GM20431 (cell line): ENCODE measurements around the gene TNFRSF9.
"Not testable (repeated sequence)": the region's sequence is repeated elsewhere in the genome, so short reads cannot be mapped to it uniquely, and the experiment has no call there.

ENCODE experiments used
- in situ Hi-C: fragments of 300-500 bp; cut with MseI, MboI; formaldehyde crosslinking; loops from one replicate; pipeline ENCODE4 v1.15.0; 2020; ENCODE audit warnings: low sequenced_read_pairs; ENCODE audit not compliant: unreplicated experiment

The TNFRSF9 gene

DNA sequence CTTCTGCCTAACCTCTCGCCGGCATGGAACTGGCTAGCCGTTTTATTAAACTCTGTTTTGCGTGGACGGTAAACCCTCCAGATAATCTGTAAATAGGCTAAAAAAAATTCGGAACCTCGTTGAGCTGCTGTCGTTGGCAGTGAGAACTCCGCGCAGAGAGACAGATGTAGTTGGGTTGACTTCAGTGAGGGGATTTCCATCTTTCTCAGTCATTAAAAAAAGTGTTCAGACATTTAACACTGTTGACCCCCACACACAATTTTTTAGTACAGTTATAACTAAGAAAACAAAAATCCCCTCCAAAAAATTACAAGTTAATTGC is 21.3 kb upstream of the TNFRSF9 start:
- in situ Hi-C loops, result no loop called here

GRCh38 chr1:7961216-7962013 is 20.8 kb upstream of the TNFRSF9 start, which contains the start of gene PARK7:
Gene PARK7 (plus strand): TSS chr1:7961711. CDS start chr1:7962786, 1,075 bp downstream.
- in situ Hi-C loops, result no loop called here

- in situ Hi-C loops, result no loop called here
Observed at GRCh38 chr1:7960867-7961215, 20.2 kb upstream of the TNFRSF9 start.

DNA sequence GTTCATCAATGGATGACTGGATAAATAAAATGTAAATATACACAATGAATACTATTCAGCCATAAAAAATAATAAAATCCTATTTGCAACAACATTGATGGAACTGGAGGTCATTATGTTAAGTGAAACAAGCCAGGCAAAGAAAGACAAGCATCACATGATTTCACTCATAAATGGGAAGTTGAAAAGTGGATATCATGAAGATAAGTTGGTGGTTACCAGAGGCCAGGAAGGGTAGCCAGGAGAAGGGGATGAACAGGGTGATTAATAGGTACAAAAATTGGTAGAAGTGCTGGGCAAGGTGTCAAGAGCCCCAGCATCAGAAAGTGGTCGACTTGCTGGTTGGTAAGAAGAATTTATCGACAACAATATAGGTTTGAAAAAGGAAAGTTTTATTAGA is 19.5 kb upstream of the TNFRSF9 start:
- in situ Hi-C loops, result no loop called here

DNA sequence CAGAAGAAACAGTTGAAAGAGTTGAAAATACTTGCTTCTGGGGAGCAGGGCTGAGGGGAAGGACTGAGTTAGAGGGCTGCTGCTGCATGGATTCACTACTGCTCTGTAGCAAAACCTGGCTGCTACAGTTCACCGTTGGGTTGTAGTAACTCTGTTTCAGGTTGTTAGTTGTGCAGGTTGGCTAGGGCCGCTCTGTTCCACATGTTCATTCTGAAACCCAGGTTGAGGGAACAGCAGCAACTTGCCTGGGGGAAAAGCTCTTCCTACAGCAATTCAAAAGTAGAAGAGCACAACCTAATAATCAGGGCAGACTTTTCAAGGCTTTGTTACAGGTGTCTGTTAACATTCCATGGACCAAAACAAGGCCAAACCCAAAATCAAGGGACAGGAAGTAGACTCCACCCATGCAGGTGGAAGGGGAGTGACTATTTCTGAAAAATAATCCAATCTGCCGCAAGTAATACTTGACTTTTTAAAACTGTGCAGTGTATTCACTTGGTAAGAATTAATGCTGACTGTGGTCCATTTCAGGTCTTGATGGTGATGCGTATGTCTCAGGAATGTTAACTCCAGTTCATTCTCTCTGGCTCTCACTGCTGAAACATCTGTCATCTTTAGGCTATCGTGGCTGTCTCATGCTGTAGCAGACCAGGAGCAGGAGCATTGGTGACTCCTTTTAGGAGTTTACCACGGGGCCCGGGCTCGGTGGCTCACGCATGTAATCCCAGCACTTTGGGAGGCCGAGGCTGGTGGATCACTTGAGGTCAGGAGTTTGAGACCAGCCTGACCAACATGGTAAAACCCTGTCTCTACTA is 15.8 kb upstream of the TNFRSF9 start:
- in situ Hi-C loops, result no loop called here

DNA sequence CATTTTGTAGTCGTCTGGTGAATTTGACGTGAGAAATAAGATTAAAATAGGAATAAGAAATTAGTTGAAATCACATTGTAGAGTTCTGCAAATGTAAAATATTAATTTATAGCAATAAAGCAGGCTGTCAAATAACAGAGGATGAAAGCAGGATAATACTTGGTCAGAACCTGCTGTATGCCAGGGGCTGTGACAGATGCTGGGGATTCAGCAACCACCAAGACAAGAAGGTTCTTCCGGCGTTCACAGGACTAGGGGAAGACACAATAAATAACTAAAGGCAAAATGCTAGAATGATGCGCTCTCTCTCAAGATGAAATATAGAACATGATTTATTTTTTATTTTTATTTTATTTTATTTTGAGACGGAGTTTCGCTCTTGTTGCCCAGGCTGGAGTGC is 14.0 kb upstream of the TNFRSF9 start:
- in situ Hi-C loops, result no loop called here

GRCh38 chr1:7953850-7954609 is 13.4 kb upstream of the TNFRSF9 start:
- in situ Hi-C loops, result no loop called here

DNA sequence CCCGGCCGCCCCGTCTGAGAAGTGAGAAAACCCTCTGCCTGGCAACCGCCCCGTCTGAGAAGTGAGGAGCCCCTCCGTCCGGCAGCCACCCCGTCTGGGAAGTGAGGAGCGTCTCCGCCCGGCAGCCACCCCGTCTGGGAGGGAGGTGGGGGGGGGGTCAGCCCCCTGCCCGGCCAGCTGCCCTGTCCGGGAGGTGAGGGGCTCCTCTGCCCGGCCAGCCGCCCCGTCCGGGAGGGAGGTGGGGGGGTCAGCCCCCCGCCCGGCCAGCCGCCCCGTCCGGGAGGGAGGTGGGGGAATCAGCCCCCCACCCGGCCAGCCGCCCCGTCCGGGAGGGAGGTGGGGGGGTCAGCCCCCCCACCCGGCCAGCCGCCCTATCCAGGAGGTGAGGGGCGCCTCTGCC is 12.2 kb upstream of the TNFRSF9 start:
- in situ Hi-C loops, result not testable (repeated sequence)

DNA sequence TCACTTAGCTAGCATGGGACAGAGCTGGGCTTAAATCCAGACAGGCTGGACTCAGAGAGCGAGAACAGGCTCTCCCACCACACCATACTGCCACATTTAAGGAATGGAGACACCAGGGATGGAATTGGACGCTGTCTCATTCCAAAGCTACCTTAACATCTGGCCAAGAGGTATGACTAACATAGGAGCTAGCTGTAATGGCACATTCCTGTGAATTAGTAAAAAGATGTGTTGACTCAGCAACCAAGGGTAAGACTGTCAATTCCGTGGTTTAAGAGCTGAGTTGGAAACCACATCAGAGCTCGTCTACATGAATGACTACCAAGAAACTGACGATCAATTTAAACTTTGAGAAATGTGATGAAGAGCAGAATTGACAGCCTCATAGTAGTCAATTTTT is 8.3 kb upstream of the TNFRSF9 start:
- in situ Hi-C loops, result no loop called here

GRCh38 chr1:7943251-7943650 is 2.6 kb upstream of the TNFRSF9 start:
- in situ Hi-C loops, result no loop called here

DNA sequence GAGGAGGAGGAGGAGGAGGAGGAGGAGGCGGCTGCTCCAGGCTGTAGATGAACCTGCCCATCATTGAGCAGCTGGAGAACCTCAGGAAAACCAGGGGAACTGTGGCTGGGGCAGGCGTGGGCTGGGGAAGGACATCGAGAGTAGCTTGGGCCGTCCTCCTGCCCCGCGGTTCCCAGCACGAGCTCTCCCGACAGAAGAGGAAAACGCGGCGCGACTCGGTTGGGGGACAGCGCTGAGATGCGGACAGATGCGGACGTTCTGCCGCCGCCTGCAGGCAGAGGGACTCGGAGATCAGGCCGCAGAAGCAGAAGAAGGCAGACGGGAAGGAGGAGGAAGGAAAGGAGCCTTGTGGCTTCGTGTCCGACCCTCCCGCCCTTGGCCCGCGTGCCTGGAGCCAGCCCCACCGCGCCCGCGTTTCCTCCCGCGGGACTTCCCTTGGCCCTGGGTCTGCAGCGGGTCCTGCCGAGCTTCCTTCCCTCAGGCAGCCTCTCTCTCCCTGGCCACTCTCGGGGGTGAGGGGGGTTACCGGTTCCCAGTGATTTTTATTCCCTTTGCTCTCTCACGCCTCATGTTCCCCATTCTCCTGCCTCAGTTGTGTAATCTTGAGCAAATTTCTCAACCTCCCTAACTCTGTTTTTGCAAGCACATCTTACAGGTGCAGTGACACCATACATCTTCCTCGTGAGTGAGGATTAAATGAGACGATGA is 1.7 kb upstream of the TNFRSF9 start:
- in situ Hi-C loops, result no loop called here

GRCh38 chr1:7941437-7941793 is 776 bp upstream of the TNFRSF9 start:
- in situ Hi-C loops, result no loop called here

DNA sequence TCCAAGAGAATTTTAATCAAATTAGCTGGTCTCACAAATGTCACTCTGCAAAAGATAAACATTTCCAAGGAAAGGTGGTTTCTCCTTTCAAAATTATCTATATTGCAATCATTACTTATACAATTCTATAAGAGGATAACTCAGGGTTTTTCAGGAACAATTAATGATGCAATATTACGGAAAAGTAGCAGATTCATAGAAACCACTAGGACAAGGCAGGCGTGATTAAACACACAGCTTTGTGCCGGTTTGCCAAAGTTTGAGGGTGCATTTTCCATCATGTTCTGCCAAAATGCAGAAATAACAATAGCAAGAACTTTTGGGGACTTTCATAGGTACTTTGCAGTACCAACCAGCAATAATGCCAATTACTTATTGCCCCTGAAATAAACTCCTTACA is 605 bp downstream of the TNFRSF9 start:
- in situ Hi-C loops, result no loop called here

DNA sequence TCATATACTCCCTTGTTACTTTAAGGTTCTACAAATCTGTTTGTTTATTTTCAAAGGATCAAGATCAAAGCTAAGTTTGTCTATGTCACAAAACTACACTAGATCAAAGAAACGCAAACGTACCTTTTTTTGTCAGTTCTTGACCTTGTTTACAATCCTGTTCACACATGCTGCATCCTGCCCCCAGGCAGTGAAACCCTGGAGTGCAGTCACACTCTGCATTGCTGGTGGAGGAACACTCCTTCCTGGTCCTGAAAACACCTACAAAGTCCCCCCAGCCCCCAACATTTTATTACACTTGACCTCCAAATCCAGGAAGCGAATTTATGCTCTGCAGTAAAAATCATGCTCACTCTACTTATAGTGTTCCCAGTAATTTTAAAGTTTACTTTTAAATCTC is 2.6 kb downstream of the TNFRSF9 start:
- in situ Hi-C loops, result no loop called here

DNA sequence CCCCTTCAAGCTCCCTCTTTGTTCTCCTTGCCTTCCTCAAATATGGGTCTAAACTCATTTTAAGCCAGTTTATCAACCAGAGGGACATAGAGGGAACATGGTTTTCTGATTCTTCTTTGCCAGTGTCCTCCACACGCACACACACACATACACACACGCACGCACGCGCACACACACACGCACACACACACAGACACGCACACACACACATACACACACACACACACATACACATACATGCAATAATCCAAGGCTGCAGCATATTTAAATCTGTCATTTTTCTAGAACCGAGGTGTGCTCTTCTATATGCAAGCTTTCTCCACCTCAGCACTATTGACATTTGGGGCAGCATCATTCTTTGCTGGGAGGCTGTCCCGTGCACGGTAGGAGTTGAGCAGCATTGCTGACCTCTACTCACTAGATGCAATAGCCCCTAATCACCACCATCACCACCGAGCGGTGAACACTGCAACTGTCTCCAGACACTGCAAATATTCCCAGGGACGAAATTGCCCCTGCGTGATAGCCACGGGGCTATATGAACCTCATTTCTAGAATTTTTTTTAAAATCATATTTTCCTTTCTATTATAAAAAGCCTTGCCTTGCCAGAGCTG is 8.0 kb downstream of the TNFRSF9 start:
- in situ Hi-C loops, result no loop called here

GRCh38 chr1:7931446-7931812 is 9.2 kb downstream of the TNFRSF9 start:
- in situ Hi-C loops, result no loop called here

DNA sequence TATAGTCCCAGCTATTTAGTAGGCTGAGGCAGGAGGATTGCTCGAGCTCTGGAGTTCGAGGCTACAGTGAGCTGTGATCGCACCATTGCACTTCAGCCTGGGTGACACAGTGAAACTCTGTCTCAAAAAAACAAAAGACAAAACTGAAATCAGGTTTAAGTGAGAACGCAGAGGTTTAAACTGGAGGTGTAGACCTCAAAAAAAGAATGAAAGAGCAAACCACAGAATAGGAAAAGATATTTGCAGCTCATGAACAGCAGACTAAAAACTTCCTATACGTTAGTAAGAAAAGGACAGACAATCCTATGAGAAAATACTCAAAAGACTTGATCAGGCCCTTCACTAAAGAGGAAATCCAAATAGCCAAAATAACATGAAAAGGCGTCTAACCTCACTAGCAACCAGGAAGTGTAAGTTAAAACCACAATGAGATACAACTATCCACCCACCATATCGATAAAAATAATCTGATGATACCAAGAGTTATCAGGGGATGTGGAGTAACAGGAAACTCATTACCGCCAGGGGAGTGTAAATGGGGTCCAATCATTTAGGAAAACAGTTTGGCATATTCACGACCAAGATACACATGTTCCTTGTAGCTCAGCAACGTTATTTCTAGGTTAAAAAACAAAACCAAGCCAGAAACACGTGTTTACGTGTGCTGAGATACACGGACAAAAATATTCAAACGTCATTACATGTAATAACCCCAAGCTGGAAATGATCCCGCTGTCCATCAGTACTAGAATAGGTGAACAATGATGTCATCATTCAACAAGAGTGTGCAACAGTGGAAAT is 9.8 kb downstream of the TNFRSF9 start:
- in situ Hi-C loops, result no loop called here

GRCh38 chr1:7929637-7930036 is 11.0 kb downstream of the TNFRSF9 start:
- in situ Hi-C loops, result no loop called here

DNA sequence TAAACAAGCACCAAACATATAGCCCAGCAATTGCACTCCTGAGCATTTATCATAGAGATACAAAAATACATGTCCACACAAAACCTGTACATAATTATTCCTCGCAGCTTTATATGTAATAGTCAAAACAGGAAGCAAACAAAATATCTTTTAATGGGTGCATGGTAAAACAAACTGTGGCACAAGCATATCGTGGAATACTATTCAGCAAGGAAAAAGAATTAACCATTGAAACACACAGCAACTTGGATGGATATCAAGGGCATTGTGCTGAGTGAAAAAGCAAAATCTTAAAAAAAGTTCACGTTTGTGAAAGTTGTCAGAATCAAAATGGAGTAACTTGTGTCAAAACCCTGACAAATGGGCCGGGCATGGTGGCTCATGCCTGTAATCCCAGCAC is 12.4 kb downstream of the TNFRSF9 start:
- in situ Hi-C loops, result no loop called here
